ENCODE data around the gene UBXN11. TPM values are rescaled to one million over a fixed set of nuclear protein-coding genes. Genes with fewer than 3 reads are reported as not detected.

UBXN11 gene
- total RNA-seq, 1 experiment from 2014 or later: 12.5 TPM

DNA sequence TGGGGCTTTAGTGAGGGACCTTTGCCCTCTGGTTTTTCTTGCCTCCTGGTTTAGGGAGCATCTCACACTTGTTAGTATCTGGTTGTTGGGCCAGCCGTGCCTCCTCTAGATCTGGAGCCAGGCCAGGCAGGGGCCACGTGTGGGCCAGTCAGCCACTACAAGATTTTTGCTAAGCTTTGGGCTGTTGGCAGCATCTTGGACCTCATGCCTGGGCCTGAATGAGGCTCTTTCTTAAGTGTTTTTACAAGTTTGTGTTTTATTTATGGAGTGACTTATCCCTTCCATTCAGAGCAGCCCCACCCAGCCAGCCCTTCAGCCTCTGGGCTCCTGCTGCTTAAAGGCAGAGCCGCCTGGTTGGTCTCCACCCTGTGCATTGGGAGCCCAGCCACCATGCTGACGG, 28.1 kb downstream of the UBXN11 start:
- H3K4me3 ChIP-seq (ENCODE audit: low read depth, low read length): no peak overlapping the region
- H3K4me1 ChIP-seq: peaks cover 41% of the 10 kb centered on the region
- Mint-ChIP-seq H3K27ac (ENCODE audit: unreplicated experiment) (peak overlapping the region; percentile 72), H3K4me1 (ENCODE audit: low read depth, unreplicated experiment) (peaks cover 32% of the 10 kb centered on the region), H3K27me3 (ENCODE audit: insufficient read depth, unreplicated experiment) (no peaks in the 10 kb centered on the region), H3K9me3 (ENCODE audit: unreplicated experiment) (no peaks in the 10 kb centered on the region), H3K36me3 (ENCODE audit: insufficient read depth, unreplicated experiment) (peaks cover 51% of the 10 kb centered on the region), H3K4me3 (ENCODE audit: unreplicated experiment) (no peak overlapping the region)
- POLR2A ChIA-PET: no interaction called here
- TF ChIP-seq, protein P1, sequence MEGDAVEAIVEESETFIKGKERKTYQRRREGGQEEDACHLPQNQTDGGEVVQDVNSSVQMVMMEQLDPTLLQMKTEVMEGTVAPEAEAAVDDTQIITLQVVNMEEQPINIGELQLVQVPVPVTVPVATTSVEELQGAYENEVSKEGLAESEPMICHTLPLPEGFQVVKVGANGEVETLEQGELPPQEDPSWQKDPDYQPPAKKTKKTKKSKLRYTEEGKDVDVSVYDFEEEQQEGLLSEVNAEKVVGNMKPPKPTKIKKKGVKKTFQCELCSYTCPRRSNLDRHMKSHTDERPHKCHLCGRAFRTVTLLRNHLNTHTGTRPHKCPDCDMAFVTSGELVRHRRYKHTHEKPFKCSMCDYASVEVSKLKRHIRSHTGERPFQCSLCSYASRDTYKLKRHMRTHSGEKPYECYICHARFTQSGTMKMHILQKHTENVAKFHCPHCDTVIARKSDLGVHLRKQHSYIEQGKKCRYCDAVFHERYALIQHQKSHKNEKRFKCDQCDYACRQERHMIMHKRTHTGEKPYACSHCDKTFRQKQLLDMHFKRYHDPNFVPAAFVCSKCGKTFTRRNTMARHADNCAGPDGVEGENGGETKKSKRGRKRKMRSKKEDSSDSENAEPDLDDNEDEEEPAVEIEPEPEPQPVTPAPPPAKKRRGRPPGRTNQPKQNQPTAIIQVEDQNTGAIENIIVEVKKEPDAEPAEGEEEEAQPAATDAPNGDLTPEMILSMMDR (IDR thresholded peaks at IDR 0.05; ENCODE audit: insufficient read depth in 1 of 2, low read depth in 1 of 2, low read length in 1 of 2, severe bottlenecking in 1 of 2, unreplicated experiment in 1 of 2): no peak
- H3K36me3 ChIP-seq (ENCODE audit: control insufficient read depth, insufficient read depth, low read length): peaks cover 4% of the 10 kb centered on the region
- no TSS peak for BruUV-seq (replicated peaks)
- CTCF ChIA-PET: interaction anchor here (1.5 kb wide), 2 partner anchors 88 to 108 kb away, joined by 3 to 4 read pairs; partner anchors contain the start of genes CATSPER4 and ZNF593
- no peaks in the 10 kb centered on the region for H3K9me3 ChIP-seq
- no peaks in the 10 kb centered on the region for H3K27me3 ChIP-seq (replicated peaks; ENCODE audit: control insufficient read depth, insufficient read depth, low read length)
- intact Hi-C loops (cut with micrococcal nuclease; ENCODE audit: unreplicated experiment): loop anchor here (2.0 kb wide), 1 partner anchor 44 kb away; the partner anchor contains the start of gene CEP85
- no peak for DNase-seq

DNA sequence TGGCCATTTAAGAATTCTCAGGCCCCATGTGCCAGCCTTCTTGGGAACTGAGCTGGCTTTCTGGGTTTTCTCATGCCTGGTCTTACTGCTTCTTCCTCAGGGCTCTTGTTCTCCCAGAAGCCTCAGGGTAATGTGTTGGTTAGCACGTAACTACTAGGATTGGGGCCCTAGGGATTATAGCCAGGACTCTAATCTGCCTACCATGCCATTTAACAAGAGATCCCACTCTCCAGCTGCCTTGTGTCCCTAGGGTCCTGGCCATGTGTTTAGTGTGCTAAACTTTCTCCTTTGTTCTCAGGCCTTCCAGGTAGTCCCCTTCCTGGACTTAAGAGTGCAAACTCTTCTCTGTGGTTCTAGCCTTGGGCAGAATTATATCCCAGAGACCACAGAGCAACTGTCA, 28.7 kb downstream of the UBXN11 start:
- no peak overlapping the region for H3K4me3 Mint-ChIP-seq (ENCODE audit: unreplicated experiment)
- no peak overlapping the region for H3K4me3 ChIP-seq (ENCODE audit: low read depth, low read length)
- POLR2A ChIA-PET: no interaction called here
- peaks cover 56% of the 10 kb centered on the region for H3K36me3 Mint-ChIP-seq (ENCODE audit: insufficient read depth, unreplicated experiment)
- CTCF ChIA-PET: interaction anchor here (0.6 to 1.5 kb wide), 4 partner anchors 31 to 140 kb away, joined by 3 to 5 read pairs (median 4); partner anchors contain the start of genes CATSPER4 and ZNF593
- H3K27me3 ChIP-seq (replicated peaks; ENCODE audit: control insufficient read depth, insufficient read depth, low read length): no peaks in the 10 kb centered on the region
- intact Hi-C loops (cut with micrococcal nuclease; ENCODE audit: unreplicated experiment): loop anchor here (2.0 kb wide), 1 partner anchor 43 kb away; the partner anchor contains the start of gene CEP85
- TF ChIP-seq, protein P1 (IDR thresholded peaks at IDR 0.05; ENCODE audit: insufficient read depth in 1 of 2, low read depth in 1 of 2, low read length in 1 of 2, severe bottlenecking in 1 of 2, unreplicated experiment in 1 of 2): no peak
- no peaks in the 10 kb centered on the region for H3K27me3 Mint-ChIP-seq (ENCODE audit: insufficient read depth, unreplicated experiment)
- H3K36me3 ChIP-seq (ENCODE audit: control insufficient read depth, insufficient read depth, low read length): peaks cover 4% of the 10 kb centered on the region
- peaks cover 32% of the 10 kb centered on the region for H3K4me1 Mint-ChIP-seq (ENCODE audit: low read depth, unreplicated experiment)
- peaks cover 41% of the 10 kb centered on the region for H3K4me1 ChIP-seq
- no TSS peak for BruUV-seq (replicated peaks)
- DNase-seq: no peak
- no peaks in the 10 kb centered on the region for H3K9me3 Mint-ChIP-seq (ENCODE audit: unreplicated experiment)
- peak overlapping the region; percentile 51 for H3K27ac Mint-ChIP-seq (ENCODE audit: unreplicated experiment)
- H3K9me3 ChIP-seq: no peaks in the 10 kb centered on the region

DNA sequence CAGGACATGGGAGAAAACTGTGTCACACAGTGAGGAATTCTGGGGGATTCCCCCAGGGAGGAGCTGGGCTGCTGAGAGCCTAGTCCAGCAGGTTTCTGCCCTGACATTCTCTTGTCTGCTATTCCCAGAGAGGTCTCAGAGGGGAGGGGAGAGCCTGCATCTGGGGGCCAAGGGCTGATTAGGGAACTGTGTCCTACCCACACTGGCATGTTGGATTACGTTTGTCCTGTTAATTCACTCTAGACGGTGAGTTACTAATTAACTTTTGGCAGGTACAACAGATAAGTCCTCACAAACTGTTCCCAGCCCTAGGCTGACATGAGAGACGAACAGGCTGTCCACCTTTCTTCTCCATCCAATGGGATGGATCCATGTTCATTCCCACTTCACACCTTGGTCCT, 29.2 kb downstream of the UBXN11 start:
- peaks cover 41% of the 10 kb centered on the region for H3K4me1 ChIP-seq
- DNase-seq: peak; percentile 42 to 56
- H3K36me3 Mint-ChIP-seq (ENCODE audit: insufficient read depth, unreplicated experiment): peaks cover 60% of the 10 kb centered on the region
- ChIA-PET CTCF (interaction anchor here (0.6 to 1.5 kb wide), 5 partner anchors 31 to 176 kb away, joined by 3 to 5 read pairs (median 4); partner anchors contain the start of genes CATSPER4 and ZNF593), POLR2A (no interaction called here)
- H3K4me3 Mint-ChIP-seq (ENCODE audit: unreplicated experiment): no peak overlapping the region
- BruUV-seq (replicated peaks): no TSS peak
- no peaks in the 10 kb centered on the region for H3K9me3 Mint-ChIP-seq (ENCODE audit: unreplicated experiment)
- TF ChIP-seq, protein P1 (IDR thresholded peaks at IDR 0.05; ENCODE audit: insufficient read depth in 1 of 2, low read depth in 1 of 2, low read length in 1 of 2, severe bottlenecking in 1 of 2, unreplicated experiment in 1 of 2): no peak
- no peaks in the 10 kb centered on the region for H3K9me3 ChIP-seq
- H3K27me3 Mint-ChIP-seq (ENCODE audit: insufficient read depth, unreplicated experiment): no peaks in the 10 kb centered on the region
- no peaks in the 10 kb centered on the region for H3K27me3 ChIP-seq (replicated peaks; ENCODE audit: control insufficient read depth, insufficient read depth, low read length)
- H3K36me3 ChIP-seq (ENCODE audit: control insufficient read depth, insufficient read depth, low read length): peaks cover 4% of the 10 kb centered on the region
- intact Hi-C loops (cut with micrococcal nuclease; ENCODE audit: unreplicated experiment): no loop called here
- peak overlapping the region; percentile 37 for H3K27ac Mint-ChIP-seq (ENCODE audit: unreplicated experiment)
- H3K4me1 Mint-ChIP-seq (ENCODE audit: low read depth, unreplicated experiment): peaks cover 32% of the 10 kb centered on the region
- H3K4me3 ChIP-seq (ENCODE audit: low read depth, low read length): no peak overlapping the region
